ENCODE results near the gene ASS1. TPM values are rescaled to one million over a fixed set of nuclear protein-coding genes. Genes with fewer than 3 reads are reported as not detected.

The ASS1 gene
- total RNA-seq = 100 to 1,000 TPM in 1 of 6 donors, 10 to 100 TPM in 5; 31.4 to 104 (median 66.3) TPM

DNA sequence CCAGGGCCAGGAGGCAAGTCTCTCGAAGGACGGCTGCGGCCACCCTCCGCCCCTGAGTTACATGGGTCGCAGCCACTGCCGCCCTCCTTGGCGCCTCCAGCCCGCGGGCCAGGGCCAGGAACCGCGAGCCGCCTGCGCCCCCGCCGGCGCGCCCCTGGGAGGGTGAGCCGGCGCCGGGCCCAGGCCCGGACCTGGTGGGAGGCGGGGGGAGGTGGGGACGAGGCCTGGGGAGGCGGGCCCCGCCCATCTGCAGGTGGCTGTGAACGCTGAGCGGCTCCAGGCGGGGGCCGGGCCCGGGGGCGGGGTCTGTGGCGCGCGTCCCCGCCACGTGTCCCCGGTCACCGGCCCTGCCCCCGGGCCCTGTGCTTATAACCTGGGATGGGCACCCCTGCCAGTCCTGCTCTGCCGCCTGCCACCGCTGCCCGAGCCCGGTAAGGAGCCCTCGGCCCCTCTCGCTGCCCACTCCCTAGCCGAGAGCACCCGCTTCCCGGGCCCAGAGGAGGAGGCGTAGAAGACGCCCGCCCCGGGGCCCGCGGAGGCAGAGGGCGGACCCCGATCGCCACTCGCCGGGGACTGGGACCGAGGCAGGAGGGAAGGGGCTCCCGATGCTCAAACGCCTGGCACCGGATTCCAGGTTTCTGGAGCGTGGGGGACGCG lies at the start of gene ASS1:
Gene ASS1, plus strand, starts transcription at position 397 of the 657 bp plus-strand sequence. CDS start 7,268 bp downstream, outside the sequence.
- Histone ChIP-seq H3K4me1 (peaks cover 37 to 49% (median 40%) of the 10 kb centered on the region in 4 donors), H3K4me3 (peak within 1 kb of the TSS; percentile 56 to 70 (median 66)), H3K36me3 (no peaks in the 10 kb centered on the region), H3K27me3 (no peaks in the 10 kb centered on the region), H3K27ac (peak within 1 kb of the TSS; percentile 75 to 86 (median 82)), H3K9me3 (peaks cover 4 to 16% (median 9%) of the 10 kb centered on the region in 4 donors)
- TF ChIP-seq POLR2AphosphoS5 (IDR thresholded peaks at IDR 0.05) (peak; percentile 30 to 92), POLR2A (IDR thresholded peaks at IDR 0.05) (peak in 3 of 4 donors; percentile 57 to 67 (median 58)), CTCF (IDR thresholded peaks at IDR 0.05) (no peak), EP300 (IDR thresholded peaks at IDR 0.05) (peak in 1 of 4 donors; percentile 19)
- 3% methylated on average over 25 of the region's 66 CpGs; no CpG with 5 or more reads in 1 of the 2 donors for WGBS, 2 donors
- DNase-seq (peak; percentile 89 to 95), ATAC-seq (ENCODE audit: low FRiP score in 2 of 2) (peak; percentile 69 to 75)

DNA sequence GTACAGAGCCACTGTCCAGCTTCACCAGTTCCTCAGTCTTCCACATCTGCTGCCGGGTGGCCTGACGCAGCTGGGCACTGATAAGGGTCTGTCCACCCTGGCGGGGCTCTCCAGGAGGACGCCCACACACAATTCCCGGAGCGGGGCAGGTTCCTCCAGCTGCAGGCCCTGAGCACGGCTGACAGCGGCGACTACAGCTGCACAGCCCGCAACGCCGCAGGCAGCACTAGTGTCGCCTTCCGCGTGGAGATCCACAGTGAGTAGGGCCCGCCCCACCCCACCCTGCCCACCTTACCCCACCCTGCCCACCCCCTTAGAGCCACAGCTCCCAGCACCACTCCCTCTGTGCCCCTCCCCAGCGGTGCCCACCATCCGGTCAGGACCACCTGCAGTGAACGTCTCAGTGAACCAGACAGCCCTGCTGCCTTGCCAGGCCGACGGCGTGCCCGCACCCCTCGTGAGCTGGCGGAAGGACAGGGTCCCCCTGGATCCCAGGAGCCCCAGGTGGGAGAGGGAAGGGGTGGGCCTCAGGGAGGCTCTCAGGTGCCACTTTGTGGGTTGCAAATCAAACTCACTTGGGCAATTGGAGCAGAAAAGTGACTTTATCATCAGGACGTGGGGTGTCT lies 48.8 kb upstream of the ASS1 start:
- H3K4me3 ChIP-seq = no peak overlapping the region
- ATAC-seq (ENCODE audit: low FRiP score in 2 of 2) (no peak), DNase-seq (peak in 1 of 2 donors; percentile 67)
- 90% methylated on average over 15 to 18 of the region's 26 CpGs for WGBS, 2 donors
- no peak overlapping the region for H3K27ac ChIP-seq
- H3K36me3 ChIP-seq = no peaks in the 10 kb centered on the region
- H3K9me3 ChIP-seq = no peaks in the 10 kb centered on the region
- H3K4me1 ChIP-seq = no peaks in the 10 kb centered on the region
- TF ChIP-seq EP300 (IDR thresholded peaks at IDR 0.05) = no peak
- no peak for TF ChIP-seq POLR2AphosphoS5 (IDR thresholded peaks at IDR 0.05)
- TF ChIP-seq CTCF (IDR thresholded peaks at IDR 0.05) = no peak
- no peaks in the 10 kb centered on the region for H3K27me3 ChIP-seq

GRCh38 chr9:130396581-130396980 lies 48.2 kb upstream of the ASS1 start:
- Histone ChIP-seq H3K27ac (no peak overlapping the region), H3K36me3 (no peaks in the 10 kb centered on the region), H3K4me1 (no peaks in the 10 kb centered on the region), H3K4me3 (no peak overlapping the region), H3K9me3 (no peaks in the 10 kb centered on the region), H3K27me3 (no peaks in the 10 kb centered on the region)
- ATAC-seq (ENCODE audit: low FRiP score in 2 of 2) (no peak), DNase-seq (no peak)
- WGBS, 2 donors = 100% methylated on average over 3 to 4 of the region's 4 CpGs
- TF ChIP-seq CTCF (IDR thresholded peaks at IDR 0.05) (no peak), EP300 (IDR thresholded peaks at IDR 0.05) (no peak), POLR2AphosphoS5 (IDR thresholded peaks at IDR 0.05) (no peak), POLR2A (IDR thresholded peaks at IDR 0.05) (no peak)

GRCh38 chr9:130398487-130399240 lies 46.1 kb upstream of the ASS1 start:
- no peaks in the 10 kb centered on the region for H3K9me3 ChIP-seq
- H3K4me1 ChIP-seq = no peaks in the 10 kb centered on the region
- 87% methylated on average over 7 to 17 of the region's 17 CpGs for WGBS, 2 donors
- H3K4me3 ChIP-seq = no peak overlapping the region
- H3K27ac ChIP-seq = no peak overlapping the region
- ATAC-seq (ENCODE audit: low FRiP score in 2 of 2) = no peak
- H3K36me3 ChIP-seq = no peaks in the 10 kb centered on the region
- DNase-seq = peak in 1 of 2 donors; percentile 63
- no peak for TF ChIP-seq EP300 (IDR thresholded peaks at IDR 0.05)
- no peak for TF ChIP-seq POLR2AphosphoS5 (IDR thresholded peaks at IDR 0.05)
- no peak for TF ChIP-seq POLR2A (IDR thresholded peaks at IDR 0.05)
- no peak for TF ChIP-seq CTCF (IDR thresholded peaks at IDR 0.05)
- H3K27me3 ChIP-seq = no peaks in the 10 kb centered on the region
